ENCODE measurements around the gene SERPINA3.
"Not testable (repeated sequence)": the region's sequence is repeated elsewhere in the genome, so short reads cannot be mapped to it uniquely, and the experiment has no call there.

SERPINA3 gene

DNA sequence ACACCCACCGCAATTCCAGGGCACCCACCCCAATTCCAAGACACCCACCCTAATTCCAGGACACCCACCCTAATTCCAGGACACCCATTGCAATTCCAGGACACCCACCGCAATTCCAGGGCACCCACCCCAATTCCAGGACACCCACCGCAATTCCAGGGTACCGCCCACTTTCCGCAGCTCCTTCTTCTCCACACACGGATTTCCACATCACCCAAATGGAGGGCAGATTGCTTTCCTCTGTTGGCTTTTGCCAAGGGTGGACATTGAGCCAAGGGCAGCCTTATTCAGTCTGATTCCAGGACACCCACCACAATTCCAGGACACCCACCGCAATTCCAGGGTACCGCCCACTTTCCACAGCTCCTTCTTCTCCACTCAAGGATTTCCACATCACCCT lies 25.6 kb downstream of the SERPINA3 start:
- not testable (repeated sequence) for DNase-seq

DNA sequence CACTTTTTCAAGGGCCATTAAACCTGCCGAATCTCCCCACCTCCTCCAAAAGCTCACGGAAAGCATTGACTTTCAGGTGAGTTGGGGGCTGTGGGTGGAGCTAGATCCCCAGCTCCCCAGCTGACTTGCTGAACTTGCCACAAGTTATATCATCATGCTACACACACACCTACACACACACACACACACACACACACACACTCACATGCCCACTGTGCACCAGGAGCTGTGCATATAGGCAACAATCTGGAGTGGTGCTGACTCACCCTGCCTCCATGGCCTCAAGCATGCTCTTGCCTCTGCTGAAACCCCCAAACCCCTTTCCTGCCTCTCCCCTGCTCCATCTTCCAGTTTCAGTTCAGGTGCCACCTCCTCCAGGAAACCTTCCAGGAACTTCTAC lies 26.1 kb downstream of the SERPINA3 start:
- DNase-seq, result no peak

DNA sequence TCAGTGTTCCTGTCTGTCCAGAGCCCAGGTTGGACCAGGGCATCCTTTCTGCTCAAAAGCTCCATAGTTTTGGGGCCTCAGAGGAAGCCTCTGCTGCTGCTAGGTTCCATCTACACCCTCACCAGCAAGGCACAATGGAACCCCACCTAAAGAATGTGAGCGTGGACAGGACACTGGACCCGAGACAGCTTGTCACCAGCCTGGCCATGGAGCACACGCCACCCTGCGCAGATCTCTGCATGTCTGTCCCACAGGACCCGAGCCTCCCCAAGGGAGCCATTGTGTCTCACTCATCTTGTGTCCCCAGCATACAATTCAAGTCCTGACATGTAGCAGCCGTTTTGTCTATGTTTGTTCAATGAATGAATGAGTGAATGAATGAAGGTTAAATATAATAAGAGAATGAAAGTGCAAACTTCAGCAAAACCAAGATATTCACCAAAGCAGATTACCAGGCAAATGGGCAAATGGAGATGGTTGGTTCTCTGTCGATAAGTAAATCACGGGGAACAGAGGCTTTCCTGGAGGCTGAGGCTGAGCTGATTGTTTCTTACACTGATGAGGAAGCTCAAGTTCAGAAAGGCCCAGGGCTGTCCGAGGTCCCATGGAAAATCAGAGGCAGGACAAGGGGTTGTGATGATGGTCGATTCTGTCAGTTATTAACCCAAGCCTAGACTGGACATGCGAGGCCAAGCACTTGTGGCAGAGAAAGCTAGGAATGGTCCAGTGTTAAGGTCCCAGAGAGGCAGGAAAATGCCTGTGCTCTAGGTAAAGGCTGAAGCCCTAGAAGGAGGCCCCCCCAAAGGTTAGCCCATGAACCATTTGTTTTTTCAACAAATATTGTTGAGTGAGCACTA lies 27.0 kb downstream of the SERPINA3 start:
- DNase-seq, result no peak

DNA sequence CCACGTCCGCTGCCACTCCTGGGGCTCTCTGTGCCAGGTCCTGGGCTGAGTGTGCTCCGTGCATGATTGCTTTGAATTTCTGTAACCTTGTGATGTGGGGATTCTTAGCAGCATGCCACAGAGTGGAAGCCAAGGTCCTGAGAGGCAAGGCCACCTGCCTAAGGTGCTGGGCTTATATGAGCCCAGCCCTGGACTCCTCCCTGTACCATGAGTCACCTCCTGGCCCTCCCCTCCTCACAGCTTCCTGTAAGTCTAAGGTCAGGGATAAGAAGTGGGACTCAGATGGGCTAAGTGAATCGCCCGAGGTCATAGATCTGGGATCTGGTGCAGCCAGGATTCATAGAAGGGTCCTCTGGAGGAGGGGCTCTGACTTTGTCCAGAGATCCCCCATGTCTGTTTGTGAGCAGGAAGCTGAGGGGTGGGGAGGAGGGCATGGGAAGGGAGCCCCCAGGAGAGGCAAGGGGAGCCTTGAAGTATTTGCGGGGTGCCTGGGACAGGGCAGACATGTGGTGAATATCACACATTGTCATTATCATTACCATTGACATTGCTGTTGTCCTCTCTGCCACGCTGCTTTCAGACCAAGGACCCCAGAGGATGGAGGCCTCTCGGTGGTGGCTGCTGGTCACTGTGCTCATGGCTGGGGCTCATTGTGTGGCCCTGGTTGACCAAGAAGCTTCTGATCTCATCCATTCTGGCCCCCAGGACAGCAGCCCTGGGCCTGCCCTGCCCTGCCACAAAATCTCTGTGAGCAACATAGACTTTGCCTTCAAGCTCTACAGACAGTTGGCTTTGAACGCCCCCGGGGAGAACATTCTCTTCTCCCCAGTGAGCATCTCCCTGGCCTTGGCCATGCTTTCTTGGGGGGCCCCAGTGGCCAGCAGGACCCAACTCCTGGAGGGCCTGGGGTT lies 28.8 kb downstream of the SERPINA3 start:
- DNase-seq, result no peak

DNA sequence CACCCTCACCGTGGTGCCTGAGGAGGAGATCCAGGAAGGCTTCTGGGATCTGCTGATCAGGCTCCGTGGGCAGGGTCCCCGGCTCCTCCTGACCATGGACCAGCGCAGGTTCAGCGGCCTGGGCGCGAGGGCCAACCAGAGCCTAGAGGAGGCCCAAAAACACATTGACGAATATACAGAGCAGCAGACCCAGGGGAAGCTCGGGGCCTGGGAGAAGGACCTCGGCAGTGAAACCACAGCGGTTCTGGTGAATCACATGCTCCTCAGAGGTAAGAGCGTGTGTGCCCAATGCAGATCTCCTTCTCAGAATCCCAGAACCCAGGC lies 29.4 kb downstream of the SERPINA3 start:
- DNase-seq, result no peak

DNA sequence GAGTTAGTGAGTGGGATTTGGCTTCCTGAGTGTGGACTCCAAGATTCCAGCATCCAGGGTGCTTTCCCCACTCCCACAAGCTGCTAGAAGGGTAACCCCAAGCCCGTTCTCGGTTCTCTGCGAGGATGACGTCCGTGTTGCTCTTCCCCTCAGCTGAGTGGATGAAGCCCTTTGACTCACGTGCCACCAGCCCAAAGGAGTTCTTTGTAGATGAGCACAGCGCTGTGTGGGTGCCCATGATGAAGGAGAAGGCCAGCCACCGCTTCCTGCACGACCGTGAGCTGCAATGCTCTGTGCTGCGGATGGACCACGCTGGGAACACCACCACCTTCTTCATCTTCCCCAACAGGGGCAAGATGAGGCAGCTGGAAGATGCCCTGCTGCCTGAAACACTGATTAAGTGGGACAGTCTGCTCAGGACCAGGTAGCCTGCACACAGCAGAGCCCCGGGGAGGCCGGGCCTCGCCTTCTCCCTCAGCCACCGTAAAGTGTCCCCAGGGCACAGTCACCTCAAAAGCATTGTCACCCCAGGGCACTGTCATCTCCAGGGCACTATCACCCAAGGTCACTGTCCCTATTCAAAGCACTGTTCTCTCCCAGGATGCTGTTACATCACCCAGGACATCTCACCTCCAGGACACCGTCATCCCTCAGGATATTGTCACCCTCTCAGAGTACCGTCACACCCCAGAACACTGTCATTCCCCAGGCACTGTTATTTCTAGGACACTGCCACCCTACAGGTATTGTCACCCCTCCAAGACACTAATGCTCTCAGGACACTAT lies 31.3 kb downstream of the SERPINA3 start:
- no peak for DNase-seq

DNA sequence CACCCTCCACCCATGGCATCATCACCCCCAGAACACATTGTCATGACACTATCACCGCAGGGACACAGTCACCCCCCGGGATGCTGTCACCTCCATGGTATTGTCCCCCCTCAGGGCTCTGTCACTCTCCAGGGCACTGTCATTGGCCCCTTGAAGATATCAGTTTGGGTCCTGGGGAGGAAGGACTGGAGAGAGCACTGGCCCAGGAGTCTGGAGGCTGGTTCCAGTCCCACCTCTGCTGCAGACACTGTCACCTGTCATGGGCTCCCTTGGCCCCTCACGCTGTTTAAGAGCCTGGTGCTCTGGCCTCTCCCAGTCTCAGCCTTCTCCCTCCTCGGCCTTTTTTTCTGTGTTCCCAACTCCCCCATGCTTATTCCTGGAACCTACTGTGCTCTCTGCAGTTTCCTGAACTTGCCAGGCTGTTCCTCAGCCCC lies 31.9 kb downstream of the SERPINA3 start:
- no peak for DNase-seq

DNA sequence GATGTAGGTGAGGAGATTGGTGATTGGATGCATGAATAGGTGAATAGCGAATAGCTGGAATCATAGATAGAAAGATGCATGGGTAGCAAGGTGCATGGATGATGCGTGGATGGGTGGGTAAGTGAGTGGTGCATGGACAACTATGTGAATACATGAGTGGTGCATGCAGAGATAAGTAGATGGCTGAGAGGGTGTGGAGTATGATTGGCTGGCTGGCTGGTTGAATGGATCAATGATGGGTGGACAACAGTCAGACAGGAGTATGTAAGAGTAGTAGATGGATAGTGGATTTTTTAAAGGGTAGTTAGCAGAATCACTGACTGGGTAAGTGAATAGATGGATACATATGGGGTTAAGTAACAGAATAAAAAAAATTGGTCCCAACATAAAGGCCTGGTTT lies 33.9 kb downstream of the SERPINA3 start:
- DNase-seq, result no peak

DNA sequence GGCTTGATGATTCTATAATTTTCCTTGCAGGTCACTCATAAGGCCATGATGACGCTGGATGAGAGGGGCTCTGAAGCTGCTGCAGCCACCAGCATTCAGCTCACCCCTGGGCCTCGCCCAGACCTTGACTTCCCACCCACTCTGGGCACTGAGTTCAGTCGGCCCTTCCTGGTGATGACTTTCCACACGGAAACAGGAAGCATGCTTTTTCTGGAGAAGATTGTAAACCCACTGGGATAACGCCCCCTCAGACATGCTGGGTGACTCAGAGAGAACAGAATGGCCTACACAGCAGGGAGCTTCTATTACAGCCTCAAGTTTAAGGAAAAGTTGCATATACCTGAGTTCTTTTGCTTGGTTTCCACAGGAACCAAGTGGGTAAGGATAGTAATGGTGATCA lies 34.3 kb downstream of the SERPINA3 start:
- no peak for DNase-seq

DNA sequence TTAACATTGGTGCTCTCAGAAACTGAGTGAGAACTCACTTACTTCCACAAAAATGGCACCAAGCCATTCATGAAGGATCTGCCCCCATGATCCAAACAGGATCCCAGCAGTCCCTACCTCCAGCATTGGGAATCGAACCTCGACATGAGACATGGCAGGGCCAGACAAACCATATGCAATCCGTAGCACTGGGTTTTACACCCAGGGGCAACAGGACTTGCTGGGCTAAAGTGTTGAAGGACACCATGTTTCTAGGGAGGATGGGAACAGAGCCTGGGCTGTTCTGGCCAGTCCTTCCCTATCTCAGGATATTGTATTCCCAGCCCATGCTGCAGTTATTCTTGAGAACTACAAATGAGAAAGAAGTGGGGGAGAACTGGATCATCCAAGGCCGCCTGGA lies 36.6 kb downstream of the SERPINA3 start:
- DNase-seq, result no peak

DNA sequence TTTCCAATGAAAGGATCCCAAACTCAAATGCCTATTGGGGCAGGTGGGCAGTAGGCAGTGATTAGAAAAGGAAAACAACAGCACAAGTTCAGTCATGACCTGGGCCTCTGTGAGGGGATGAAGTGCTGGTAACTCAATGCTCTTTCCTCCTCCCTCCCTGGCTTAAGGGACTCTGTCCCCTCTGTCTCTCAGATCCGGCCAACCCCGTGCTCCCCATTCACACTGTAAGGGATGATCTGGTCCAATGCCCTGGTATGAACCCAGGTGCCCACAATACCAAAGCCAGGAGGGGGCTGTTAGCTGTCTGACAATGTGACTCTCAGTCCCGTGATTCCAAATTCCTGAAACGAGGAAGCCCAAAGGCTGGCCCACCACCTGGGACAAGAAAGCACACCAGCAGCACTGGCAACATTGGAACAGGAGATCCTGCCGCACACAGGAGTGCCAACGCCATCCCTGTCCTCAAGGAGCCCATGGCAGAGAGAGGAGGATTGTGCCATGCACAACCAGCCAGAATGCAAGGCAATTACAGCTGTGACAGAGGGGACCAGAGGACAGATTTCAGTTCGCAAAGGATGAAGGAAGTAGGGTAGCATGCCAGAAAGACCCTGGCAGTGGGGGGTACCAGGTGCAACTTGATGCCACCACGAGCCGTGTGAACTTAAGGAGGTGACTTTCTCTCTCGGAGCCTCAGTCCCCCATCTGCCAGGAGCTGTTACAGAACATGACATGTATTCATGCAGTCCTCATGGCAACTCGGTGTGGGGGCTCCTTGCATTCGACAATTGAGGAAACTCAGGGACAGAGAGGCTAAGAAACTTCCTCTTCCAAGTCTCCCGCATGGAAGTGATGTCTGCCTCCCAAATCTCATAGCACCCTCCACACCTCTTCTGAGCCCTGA lies 37.6 kb downstream of the SERPINA3 start:
- DNase-seq, result no peak

DNA sequence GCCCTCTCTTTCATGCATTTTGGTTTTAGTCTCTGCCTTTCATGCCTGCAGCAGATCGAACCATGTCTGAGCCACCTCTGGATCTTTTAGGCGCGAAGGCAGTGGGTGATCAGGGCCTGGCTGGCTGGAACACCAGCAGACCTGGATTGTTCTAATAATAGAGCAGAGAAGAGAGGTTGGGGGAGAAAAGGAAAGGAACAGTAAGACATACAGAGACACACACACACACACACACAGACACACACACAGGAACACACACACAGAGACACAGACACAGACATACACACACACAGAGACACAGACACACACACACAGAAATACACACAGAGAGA lies 38.2 kb downstream of the SERPINA3 start:
- DNase-seq, result no peak

DNA sequence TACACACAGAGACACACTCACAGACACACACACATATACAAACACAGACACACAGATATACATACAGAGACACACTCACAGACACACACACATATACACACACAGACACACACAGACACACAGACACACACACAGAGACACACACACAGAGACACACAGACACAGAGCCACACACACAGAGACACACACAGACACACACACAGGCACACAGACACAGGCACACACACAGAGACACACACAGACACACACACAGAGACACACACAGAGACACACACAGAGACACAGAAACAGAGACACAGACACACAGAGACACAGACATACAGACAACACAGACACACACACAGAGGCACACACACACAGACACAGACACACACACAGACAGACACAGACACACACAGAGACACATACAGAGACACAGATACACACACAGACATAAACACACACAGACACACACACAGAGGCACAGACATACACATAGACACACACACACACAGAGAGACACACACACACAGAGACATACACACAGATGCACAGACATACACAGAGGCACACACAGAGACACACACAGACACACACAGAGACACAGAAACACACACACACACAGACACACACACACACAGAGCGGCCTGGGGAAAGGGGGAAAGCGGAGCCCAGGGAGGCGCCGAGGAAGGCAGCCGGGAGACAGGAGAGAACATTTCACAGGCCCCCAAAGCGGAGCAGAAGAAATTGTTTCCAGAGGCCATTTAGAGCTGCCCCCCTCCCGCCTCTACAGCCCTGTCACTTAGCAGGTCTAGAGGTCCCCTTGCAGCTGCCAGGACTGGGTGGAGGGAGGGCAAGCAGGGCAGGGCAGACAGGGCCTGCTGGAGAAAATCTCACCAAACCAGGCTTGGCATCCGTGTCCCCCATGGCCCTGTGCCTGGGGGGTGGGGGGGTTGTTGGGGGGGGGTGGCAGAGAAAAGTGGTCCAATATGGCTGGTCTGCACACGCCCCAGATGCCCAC lies 38.9 kb downstream of the SERPINA3 start:
- DNase-seq, result no peak

DNA sequence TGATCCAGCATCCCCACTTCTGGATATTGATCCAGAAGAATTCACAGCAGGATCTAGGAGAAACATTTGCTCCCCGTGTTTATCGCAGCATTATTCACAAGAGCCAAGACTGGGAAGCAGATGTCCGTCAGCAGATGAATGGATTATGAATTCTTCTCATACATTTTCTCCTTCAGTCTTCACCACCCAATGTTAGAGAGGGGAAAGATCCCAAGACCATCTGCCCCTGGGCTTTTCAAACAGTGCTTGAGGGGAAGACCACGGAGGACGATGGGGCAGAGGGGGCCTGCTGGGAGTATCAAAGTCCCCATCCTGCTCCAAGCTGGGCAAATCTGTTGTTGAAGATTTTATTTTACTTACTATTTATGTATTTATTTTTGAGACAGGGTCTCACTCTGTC lies 41.1 kb downstream of the SERPINA3 start:
- no peak for DNase-seq

DNA sequence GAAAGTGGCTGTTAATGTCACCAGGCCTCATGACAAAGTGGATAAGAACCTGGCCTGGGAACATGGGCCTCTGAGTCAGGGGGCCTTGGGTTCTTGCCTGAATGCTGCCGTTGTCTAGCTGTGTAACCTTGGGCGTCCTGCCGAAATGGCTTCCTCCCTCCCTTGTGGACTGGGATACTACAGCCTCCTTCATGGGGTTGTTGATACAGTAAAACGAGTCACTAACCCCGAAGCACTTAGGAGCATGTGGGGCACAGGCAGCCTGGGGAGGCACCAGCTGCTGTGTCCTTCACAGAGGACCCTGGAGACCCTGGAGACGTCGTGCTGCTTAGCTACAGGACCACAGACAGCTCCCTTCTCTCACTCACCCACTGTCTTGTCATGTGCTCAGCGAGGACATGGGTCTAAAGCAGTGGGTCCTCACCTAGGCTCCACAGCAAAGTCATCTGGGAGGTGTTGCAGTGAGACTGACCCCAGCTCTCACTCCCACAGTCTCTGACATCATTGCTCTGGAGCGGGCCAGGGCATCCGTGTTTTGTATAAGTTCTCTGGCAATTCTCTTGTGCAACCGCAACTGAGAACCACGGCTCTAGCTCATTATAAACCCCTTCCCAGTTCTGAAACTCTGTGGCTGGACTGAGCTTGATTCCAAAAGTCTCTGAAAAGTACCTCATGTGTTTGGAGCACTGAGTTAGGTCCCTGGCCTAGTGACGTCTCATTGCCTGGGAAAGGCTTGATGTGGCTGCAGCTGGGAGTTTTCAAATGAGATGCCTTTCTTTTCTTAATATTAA lies 42.1 kb downstream of the SERPINA3 start:
- no peak for DNase-seq

DNA sequence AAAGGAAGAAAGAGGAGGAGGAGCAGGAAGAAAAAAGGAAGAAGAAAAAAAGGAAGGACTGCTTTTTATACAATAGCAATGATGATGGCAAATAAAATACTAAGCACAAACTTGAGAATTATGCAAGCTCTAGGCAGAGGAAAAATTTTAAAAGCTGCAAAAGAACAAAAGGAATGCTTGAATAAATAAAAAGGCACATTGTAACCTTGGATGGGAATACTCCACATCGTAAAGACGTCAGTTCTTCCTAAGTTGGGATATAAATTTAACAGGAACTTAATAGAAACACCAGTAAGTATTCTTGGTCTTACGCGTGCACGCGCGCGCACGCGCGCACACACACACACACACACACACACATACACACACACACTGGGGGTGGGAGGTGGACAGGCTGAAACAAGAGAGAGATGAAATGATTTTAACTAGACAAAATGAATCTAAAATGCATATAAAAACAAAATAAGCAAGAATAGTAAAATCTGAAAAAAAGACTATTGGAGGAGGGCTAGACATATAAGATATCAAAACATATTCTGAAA lies 43.0 kb downstream of the SERPINA3 start:
- no peak for DNase-seq

DNA sequence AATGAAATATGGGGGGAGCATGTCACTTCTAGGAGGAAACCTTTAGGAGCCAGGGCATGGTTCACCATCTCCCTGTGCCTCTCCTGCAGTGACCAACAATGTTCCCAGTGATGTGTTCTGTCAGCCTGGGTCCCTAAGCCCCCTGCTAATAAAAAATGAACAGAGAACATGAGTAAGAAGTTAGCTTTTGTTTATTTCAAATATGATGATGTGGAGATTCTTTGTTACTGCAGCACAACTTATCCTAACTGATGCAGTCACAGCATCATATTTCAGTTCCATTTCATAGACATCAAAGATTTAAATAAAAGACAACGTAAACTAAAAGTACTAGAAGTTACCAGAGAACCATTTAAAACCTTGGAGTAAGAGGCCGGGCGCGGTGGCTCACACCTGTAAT lies 43.9 kb downstream of the SERPINA3 start:
- no peak for DNase-seq

DNA sequence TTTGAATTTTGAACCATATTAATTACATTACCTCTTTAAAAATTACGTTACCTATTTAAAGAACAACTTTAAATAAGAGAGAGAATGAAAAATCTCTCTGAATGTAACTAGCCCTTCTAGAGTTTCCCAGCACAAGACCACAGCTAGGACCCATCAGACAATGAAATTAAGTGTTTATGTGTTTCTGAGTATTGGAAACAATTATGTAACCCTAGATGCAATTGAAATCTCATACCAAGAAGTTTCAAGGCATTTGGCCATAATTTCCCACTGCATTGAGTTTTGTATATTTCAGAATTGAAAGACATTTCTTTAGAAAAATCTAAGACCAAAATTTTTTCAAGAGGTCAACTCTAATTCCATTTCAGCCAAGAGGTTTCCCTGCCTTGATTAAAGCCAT lies 47.1 kb downstream of the SERPINA3 start:
- DNase-seq, result no peak

DNA sequence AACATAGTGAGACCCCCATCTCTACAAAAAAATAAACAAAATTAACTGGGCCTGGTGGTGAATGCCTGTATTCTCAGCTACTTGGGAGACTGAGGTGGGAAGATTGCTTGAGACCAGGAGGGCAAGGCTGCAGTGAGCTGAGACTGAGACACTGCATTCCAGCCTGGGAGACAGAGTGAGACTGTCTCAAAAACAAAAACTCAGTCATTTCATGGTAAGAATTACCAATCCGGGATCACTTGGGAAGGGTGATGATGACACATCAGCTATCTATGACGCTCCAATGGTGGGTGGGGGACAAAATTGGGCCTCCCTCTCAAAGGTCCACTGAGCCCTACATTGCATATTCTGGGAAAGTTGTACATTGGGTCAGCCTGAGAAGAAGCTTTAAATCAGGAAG lies 47.7 kb downstream of the SERPINA3 start:
- no peak for DNase-seq
